ENCODE data around the gene TAAR5.
"Not testable (repeated sequence)": the region's sequence is repeated elsewhere in the genome, so short reads cannot be mapped to it uniquely, and the experiment has no call there.

TAAR5 gene, protein sequence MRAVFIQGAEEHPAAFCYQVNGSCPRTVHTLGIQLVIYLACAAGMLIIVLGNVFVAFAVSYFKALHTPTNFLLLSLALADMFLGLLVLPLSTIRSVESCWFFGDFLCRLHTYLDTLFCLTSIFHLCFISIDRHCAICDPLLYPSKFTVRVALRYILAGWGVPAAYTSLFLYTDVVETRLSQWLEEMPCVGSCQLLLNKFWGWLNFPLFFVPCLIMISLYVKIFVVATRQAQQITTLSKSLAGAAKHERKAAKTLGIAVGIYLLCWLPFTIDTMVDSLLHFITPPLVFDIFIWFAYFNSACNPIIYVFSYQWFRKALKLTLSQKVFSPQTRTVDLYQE

DNA sequence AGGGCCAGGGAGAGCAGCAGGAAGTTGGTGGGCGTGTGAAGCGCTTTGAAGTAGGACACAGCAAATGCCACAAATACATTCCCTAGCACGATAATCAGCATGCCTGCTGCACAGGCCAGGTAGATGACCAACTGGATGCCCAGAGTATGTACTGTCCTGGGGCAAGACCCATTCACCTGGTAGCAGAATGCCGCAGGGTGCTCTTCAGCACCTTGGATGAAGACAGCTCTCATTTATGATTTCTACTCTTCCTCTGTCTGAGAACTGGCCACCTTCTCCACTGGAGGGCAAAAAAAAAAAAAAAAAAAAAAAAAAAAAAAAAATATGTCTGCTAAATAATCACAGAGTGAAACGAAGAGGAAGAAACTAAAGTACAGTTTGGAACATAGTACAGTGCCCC, at the start of gene TAAR5:
TSS of gene TAAR5 (minus strand) at position 288 of the 400 bp plus-strand sequence. CDS start at position 233, 55 bp downstream.
- DNase-seq: no peak

DNA sequence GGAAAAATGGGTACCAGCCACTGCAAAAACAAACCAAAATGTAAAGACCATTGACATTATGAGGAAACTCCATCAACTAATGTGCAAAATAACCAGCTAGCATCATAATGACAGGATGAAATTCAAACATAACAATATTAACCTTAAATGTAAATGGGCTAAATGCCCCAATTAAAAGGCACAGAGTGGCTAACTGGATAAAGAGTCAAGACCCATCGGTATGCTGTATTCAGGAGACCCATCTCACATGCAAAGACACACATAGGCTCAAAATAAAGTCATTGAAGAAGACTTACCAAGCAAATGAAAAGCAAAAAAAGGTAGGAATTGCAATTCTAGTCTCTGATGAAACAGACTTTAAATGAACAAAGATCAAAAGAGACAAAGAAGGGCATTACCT, 47.6 kb upstream of the TAAR5 start:
- DNase-seq: not testable (repeated sequence)

GRCh38 chr6:132635906-132636305, 46.4 kb upstream of the TAAR5 start:
- DNase-seq: not testable (repeated sequence)

DNA sequence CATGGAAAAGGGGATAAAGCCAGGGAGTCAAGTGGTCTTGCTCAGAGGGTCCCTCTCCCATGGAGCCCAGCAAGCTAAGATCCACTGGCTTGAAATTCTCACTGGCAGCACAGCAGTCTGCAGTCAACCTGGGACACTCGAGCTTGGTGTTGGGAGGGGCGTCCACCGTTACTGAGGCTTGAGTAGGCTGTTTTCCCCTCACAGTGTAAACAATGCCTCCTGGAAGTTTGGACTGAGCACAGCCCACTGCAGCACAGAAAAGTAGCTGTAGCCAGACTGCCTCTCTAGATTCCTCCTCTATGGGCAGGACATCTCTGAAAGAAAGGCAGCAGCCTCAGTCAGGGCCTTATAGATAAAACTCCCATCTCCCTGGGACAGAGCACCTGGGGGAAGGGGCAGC, 45.7 kb upstream of the TAAR5 start:
- not testable (repeated sequence) for DNase-seq

DNA sequence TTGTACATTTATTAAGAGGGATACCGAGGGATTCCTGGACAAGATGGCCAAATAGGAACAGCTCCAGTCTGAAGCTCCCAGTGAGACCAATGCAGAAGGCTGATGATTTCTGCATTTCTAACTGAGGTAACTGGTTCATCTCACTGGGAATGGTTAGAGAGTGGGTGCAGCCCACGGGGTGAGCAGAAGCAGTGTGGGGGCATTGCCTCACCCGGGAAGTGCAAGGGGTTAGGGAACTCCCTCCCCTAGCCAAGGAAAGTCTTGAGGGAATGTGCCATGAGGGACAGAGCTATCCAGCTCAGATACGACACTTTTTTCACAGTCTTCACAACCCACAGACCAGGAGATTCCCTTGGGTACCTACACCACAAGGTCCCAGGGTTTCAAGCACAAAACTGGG, 45.3 kb upstream of the TAAR5 start:
- DNase-seq: no peak

GRCh38 chr6:132633362-132633761, 43.8 kb upstream of the TAAR5 start:
- DNase-seq: no peak

GRCh38 chr6:132624175-132624574, 34.6 kb upstream of the TAAR5 start, which contains the start of gene TAAR2:
TAAR2 (minus strand) TSS chr6:132624275; CDS start chr6:132624275, 0 bp downstream.
- DNase-seq: no peak

- no peak for DNase-seq
These were observed 33.7 kb upstream of the TAAR5 start for GRCh38 chr6:132623106-132623845.

GRCh38 chr6:132616677-132617076, 27.1 kb upstream of the TAAR5 start:
- no peak for DNase-seq

DNA sequence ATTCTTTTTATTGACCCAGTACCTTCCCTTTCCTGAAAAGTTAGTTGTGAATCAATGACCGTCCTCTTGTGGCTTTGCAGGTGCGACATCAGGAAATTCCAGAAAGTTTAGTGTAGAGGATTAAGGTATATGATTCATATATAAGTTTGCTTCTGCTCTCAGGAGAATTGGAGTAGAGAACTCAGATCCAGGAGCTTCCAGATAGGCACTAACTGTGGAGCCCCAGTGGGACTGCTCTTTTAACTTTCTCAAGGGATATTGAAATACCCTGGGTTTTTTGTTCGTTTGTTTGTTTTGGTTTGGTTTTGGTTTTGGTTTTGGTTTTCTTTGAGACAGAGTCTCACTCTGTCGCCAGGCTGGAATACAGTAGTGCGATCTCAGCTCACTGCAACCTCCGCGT, 25.0 kb upstream of the TAAR5 start:
- no peak for DNase-seq

DNA sequence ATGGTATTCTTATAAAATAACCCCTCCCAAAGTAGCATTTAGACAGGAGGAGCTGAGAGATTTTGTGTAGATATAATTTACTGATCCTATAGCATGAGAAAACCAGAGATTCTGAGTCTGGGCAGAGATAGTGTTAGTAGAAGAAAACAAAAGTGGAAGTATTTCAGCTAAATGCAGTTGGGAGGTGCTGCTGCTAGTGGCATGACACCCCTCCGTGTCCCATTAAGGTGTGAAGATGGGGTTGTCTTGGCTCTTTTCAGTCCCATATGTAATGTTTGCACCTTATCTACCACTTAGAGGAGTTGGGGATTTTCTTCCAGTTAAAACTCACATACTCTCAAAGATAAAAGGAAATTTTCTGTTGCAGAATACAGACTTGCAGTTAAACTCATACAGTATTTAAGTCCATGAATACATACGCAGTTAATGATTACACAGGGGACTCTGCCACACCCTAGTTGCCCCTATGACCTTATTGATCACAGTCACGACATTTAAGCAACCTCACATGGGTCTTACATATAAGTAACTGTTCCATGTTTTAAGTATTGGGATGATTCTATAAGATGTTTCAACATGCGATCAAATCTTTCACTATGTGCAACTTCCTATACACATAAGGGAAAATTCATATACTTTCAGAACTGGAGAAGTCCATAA, 23.0 kb upstream of the TAAR5 start:
- no peak for DNase-seq

- DNase-seq: no peak
These were observed 22.1 kb upstream of the TAAR5 start for GRCh38 chr6:132611616-132612015.

- DNase-seq: no peak
These were observed 18.1 kb upstream of the TAAR5 start for GRCh38 chr6:132607544-132608233.

GRCh38 chr6:132604635-132605152, 15.2 kb upstream of the TAAR5 start:
- DNase-seq: no peak

- not testable (repeated sequence) for DNase-seq
These were observed 11.4 kb upstream of the TAAR5 start for GRCh38 chr6:132600900-132601299.

DNA sequence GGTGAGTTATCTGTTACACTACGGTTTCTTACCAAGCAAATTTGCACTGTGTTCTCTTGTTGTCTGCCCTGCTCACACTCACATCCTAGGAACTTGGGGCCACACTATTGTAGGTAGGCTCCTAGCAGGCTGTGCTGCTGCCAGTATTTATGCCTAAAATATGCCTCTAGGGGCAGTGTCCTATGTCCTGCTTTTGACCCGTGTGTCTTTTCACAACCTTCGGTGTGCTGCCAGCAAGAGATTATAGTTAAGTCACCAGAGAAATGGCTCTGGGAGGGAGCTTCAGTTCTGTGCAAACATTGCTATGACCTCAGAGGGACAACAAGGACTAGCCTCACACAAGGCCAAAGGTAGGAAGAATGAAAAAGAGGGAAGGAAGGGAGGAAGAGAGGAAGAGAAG, 8.9 kb upstream of the TAAR5 start:
- no peak for DNase-seq

GRCh38 chr6:132596201-132596600, 6.7 kb upstream of the TAAR5 start:
- no peak for DNase-seq

DNA sequence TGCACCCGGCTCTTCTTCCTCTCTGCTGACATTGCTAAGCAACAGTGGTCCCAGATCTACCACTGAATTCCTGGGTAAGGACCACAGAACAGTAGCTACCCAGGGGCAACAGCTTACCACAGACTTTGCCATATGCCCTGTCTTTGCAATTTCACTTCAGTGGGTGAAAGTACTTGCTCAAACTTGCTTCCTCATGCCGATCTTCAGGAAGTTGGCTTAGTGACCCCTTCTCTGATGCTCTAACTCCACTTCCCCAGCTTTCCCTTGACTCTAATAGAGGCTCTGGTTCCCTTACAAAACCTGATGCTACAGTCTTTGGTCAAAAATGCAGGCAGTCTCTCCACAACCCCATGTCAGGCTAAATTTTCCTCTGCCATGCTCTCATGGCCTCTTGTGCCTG, 3.3 kb upstream of the TAAR5 start:
- DNase-seq: no peak

DNA sequence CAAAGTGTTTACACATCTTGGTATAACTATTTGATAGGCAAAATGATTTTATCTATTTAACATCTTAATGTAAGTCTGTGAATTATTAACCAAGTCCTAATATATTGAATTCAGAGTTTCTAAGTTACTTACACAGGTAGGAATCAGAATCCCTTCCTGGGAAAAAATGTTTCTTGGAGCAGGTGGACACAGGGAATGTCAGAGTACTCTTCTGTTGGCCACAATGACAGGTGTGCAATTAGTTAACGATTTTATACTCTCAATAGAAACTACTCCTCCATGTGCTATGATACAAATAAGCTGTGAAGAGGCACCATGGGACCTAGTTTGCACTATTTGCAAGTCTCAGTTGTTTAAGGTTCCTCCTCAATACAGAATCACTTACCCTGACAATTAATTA, 821 bp upstream of the TAAR5 start:
- no peak for DNase-seq

DNA sequence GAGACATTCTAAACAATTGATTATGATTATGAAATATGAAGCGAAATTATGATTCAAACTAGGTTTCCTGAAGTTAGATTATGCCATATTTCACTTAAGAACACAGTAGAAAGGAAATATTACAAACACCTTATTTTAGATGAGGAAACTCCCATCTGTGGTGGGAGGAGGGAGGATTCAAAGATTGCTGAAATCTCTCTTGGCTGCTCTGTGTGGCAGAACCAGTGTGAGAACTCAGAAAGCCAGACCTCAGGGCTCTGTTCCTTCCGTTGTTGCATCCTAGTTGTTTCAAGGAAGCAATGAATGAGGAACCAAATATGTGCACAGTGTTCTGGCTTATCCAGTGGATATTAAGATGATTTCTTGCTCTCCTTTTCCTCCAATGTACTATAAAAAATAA, 2.1 kb downstream of the TAAR5 start:
- DNase-seq: no peak

DNA sequence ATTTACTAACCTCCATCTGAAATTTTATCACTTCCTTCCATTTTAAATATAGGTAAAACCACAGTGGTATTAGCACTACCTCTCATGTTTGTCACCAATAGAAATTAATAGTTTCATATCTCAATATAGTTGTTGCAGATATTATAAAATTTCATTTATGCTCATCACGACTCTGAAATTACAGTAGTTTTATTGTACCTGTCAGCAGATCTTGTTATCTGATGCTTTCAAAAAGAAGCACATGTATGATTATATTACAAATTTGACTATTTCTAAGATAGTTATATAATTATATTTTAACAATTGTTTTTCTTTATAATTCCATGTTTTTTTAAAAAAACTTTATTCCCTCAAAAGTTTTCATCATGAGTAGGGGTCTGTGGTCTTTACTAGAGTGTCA, 4.8 kb downstream of the TAAR5 start:
- DNase-seq: no peak

DNA sequence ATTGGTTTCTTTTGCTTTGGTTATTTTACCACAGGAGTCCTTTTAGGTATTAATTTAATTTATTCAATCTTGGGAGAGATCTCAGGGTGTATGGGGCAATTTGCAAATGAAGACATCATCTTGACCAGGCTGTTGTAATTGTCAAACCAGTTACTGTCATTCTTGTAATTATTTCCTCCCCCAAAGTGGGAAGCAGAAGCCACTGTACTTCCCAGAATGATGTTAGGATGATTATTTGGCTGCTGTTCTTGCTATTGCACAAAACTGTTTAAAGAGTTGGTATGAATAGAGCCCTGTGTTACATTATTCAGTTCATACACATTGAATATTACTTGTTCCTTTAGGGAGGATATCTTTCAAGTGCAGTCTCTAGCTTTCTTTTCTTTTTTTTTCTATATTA, 17.8 kb downstream of the TAAR5 start:
- no peak for DNase-seq

DNA sequence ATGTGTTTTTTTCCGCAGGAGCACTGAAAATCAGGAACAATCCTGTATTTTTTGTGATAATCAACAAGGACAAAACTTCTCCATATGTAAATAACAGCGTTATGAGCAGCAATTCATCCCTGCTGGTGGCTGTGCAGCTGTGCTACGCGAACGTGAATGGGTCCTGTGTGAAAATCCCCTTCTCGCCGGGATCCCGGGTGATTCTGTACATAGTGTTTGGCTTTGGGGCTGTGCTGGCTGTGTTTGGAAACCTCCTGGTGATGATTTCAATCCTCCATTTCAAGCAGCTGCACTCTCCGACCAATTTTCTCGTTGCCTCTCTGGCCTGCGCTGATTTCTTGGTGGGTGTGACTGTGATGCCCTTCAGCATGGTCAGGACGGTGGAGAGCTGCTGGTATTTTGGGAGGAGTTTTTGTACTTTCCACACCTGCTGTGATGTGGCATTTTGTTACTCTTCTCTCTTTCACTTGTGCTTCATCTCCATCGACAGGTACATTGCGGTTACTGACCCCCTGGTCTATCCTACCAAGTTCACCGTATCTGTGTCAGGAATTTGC, 19.2 kb downstream of the TAAR5 start, which contains the start of gene TAAR6:
TSS of gene TAAR6 (plus strand) at position 102 of the 557 bp plus-strand sequence. CDS start at position 102, 0 bp downstream.
- no peak for DNase-seq
